Measurements from ENCODE around the gene GPHB5.

DNA sequence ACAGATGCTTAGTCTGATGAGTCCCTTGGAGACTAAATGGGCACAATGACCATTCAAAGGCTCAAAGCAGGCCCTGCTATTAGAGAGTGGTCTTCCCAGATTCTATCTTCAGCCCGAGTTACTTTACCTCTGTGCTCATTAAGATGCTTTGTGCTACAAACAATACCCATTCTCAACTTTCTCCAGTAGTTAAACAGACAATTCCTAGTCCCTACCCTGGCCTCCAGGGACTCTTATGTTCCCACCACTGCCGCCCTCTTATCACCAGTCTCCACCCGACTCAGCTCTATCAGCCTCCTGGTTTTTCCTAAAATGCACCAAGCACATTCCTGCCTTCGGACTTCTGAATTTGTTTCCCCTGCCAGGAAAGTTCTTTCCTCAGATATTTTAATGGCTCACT is 25.6 kb upstream of the GPHB5 start:
- TF ChIP-seq, protein P1, sequence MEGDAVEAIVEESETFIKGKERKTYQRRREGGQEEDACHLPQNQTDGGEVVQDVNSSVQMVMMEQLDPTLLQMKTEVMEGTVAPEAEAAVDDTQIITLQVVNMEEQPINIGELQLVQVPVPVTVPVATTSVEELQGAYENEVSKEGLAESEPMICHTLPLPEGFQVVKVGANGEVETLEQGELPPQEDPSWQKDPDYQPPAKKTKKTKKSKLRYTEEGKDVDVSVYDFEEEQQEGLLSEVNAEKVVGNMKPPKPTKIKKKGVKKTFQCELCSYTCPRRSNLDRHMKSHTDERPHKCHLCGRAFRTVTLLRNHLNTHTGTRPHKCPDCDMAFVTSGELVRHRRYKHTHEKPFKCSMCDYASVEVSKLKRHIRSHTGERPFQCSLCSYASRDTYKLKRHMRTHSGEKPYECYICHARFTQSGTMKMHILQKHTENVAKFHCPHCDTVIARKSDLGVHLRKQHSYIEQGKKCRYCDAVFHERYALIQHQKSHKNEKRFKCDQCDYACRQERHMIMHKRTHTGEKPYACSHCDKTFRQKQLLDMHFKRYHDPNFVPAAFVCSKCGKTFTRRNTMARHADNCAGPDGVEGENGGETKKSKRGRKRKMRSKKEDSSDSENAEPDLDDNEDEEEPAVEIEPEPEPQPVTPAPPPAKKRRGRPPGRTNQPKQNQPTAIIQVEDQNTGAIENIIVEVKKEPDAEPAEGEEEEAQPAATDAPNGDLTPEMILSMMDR (IDR thresholded peaks at IDR 0.05): no peak
- TF ChIP-seq EP300 (IDR thresholded peaks at IDR 0.05): no peak
- TF ChIP-seq POLR2A (IDR thresholded peaks at IDR 0.05): no peak
